T-helper 2 cell treated with Interferon-gamma antibody and Interleukin-4, amounts not matched to agents 100 ng/mL and 5 ng/mL, for 36 hours (primary cell): ENCODE measurements around the gene NPBWR2. TPM values are rescaled to one million over a fixed set of nuclear protein-coding genes. Genes with fewer than 3 reads are reported as not detected.

ENCODE experiments used
- intact Hi-C: fragments of 100-400 bp; cut with micrococcal nuclease; formaldehyde crosslinking; loops from one replicate; pipeline ENCODE4 v1.15.1; 2023
- total RNA-seq: library from RNA; stranded (reverse); gene quantifications from 2 replicates; pipeline ENCODE4 v1.2.3, GENCODE V29; 2022

Gene NPBWR2, protein sequence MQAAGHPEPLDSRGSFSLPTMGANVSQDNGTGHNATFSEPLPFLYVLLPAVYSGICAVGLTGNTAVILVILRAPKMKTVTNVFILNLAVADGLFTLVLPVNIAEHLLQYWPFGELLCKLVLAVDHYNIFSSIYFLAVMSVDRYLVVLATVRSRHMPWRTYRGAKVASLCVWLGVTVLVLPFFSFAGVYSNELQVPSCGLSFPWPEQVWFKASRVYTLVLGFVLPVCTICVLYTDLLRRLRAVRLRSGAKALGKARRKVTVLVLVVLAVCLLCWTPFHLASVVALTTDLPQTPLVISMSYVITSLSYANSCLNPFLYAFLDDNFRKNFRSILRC
- not detected in 2 replicates for total RNA-seq

- intact Hi-C loops, result no loop called here
Observed at GRCh38 chr20:64106981-64107735, at the start of gene NPBWR2. NPBWR2 (minus strand) TSS chr20:64107565; CDS start chr20:64106831, 734 bp downstream.

DNA sequence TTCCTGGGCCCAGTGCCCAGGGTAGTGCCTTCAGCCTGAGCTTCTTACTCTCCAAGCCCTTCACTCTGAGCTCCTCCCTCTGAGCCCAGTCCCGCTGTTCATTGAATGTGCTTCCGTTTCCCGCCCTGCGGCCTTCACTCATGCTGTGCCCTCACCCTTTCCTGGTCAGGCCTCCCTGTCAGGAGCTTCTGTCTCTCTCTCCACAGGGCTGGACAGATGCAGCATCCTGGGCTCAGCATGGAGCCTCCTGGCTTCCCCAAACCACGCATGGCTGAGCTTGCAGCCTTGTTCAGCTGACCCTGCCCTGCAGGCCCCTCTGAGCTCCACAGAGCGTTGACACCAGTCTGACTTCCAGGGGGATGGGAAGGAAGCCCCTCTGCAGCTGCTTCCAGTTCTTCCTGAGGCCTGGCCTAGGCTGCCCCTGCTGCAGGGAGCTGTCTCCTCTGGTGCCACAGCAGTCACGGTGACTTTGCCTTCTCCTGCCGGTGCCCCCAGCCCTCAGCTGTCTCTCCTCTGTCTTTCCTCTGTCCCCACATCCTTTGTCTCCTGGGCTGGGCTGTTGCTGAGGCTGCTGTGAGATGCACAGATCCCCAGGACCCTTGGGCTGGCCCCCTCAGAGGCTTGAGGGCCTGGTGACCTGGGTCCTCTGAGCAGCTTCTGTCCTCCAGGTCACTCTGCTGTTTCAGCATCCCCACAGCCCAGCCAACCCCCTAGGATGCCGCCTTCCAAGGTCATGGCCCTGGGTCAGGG lies 48.9 kb upstream of the NPBWR2 start:
- intact Hi-C loops, result no loop called here

GRCh38 chr20:64155258-64156135 lies 48.1 kb upstream of the NPBWR2 start:
- intact Hi-C loops, result no loop called here

DNA sequence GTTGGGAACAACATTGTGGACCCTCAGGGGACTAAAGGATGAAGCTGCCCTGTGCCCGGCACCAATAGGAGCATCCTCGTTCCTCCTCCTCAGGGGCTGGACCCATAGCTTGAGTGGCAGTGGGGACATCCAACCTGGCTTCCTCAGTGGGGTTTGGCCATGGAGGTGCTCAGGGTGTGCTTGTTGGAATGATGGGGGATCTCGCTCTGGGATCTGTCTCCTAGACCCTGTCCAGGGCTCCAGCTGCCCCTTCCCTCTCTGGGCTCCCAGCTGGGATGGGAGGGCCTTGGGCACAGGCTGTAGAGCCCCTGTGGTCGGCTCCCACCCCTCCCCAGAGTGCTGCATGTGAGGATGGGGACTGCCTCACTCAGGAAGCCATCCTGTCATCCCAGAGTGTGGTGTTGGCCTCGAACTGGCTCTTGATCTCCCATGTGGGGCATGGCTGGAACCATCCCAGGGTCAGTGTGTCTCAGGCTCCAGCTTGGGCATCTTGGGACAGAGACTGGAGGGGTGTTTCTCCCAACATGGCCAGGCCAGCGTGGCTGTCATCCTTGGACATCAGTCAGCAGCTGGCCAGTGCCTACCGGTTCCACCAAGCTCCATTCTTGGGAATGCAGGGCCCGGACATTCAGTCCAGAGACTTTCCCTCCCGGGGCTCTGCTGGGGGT lies 47.4 kb upstream of the NPBWR2 start:
- intact Hi-C loops, result no loop called here

DNA sequence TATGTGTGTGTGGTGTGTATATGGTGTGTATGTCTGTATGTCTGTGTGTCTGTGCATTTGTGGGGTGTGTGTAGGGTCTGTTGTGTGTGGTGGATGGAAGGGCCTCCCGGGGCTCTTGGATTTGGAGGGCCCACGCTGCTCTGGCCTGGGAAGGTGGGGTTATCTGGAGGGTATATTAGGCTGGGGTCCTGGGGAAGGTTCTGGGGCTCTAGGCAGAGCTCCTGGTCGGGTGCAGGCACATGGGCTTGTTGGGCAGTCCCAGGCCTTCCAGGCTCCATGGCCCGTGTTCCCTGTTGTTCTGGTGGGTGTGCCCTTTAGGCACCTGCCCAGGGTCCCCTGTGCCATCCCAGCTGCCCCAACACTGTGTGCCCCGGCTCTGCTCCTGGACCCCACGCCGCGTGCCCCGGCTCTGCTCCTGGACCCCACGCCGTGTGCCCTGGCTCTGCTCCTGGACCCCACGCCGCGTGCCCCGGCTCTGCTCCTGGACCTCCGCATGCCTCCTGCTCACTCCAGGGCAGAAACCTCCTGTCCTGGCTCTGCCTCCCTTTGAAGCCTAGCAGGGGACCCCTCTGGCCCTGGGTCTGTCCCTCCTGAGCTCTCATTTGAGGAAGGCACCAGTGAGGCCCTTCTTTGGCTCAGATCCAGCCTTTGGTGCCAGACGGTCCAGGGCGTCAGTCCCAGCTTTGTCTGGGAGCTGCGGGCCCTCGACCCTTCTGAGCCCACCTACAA lies 46.7 kb upstream of the NPBWR2 start:
- intact Hi-C loops, result no loop called here

DNA sequence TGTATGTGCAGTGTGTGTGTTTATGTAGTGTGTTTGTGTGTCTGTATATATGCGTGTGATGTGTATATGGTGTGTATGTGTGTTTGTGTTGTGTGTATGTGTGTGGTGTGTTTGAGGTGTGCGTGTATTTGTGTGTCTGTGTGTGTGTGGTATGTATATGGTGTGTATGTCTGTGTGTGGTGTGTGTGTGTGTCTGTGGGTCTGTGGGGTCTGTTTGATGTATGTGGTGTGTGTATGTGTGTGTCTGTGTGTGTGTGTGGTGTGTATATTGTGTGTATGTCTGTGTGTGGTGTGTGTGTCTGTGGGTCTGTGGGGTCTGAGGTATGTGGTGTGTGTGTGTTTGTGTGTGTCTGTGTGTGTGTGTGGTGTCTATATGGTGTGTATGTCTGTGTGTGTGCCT lies 46.0 kb upstream of the NPBWR2 start:
- intact Hi-C loops, result no loop called here

DNA sequence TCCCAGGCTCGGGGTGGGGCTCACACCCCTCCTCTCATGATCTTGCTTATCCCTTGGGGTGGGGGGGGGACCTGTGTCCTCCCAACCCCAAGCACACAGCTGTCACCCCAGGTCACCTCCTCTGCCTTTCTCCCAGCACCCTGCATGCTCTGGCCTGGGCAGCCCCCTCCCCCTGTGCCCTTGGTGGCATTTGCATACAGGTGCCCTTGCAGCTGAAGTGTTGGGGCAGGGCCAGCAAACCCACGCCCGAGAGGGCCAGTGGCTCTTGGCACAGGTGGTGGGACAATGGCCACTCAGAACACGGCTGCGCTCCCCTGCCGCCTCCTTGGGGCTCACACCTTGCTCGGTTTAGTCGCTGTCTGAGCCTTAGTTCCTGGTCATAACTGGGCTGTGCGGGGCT lies 45.5 kb upstream of the NPBWR2 start:
- intact Hi-C loops, result no loop called here

DNA sequence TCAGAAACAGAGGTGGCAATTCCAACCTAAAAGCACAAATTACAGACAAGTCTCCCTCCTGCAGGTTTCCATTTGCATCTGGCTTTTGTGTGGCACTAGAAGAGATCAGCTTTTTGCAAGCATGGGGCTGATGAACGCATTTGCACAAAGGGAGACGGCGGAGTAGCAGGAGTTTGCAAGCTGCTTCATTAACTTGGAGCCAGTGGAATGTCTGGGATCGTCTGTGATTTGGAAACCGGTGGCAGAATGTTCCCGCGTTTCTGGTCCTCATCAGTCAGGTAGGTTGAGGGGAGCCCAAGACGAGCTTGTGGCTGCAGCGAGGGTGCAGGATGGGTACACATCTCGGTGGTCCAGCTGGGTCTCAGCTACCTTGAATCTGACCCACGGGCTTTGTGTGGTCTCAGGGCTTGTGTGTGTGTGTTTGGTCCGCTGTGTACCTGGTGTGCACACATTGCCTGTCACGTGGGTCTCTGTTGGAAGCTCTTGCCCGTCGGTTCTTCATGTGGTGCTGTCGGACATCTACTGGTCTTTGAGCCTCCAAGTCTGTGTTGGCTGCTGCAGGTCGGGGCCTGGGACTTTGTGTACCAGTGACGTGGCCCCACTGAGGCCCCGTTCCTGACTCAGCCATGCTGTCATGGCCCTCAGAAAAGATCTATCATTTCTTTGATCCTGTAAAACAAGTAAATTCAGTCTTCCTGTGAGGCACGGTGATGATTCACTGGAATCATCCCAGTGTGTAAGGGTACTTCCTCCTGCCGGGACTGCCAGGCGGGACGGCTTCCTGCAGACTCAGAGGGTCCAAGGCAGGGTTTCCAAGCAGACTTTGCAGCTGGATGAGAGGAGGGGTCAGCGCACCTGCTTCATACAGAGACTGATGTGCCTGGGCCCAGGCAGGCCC lies 44.5 kb upstream of the NPBWR2 start:
- intact Hi-C loops, result no loop called here

GRCh38 chr20:64150756-64151632 lies 43.6 kb upstream of the NPBWR2 start:
- intact Hi-C loops, result no loop called here

- intact Hi-C loops, result no loop called here
Observed at GRCh38 chr20:64149809-64150560, 42.6 kb upstream of the NPBWR2 start.

DNA sequence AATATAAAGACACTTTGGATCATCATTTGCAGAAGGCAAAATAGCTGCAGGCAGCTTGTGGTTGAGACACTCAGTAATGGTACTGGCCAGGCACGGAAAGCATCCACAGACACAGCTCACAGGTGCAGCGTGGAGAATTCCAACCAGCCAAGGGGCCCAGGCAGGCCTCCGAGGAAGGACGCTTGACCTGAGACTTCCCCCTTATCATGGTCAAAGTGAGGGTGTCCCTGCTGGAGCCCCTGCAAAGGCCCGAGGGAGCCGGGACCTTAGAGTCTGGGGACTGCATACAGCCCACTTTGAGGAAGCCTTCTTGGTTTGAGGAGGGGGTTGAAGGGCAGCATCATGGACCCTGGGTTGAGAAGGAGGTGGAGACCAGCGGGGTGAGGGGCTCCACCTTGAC lies 41.8 kb upstream of the NPBWR2 start:
- intact Hi-C loops, result no loop called here

GRCh38 chr20:64148581-64148980 lies 41.2 kb upstream of the NPBWR2 start:
- intact Hi-C loops, result no loop called here

DNA sequence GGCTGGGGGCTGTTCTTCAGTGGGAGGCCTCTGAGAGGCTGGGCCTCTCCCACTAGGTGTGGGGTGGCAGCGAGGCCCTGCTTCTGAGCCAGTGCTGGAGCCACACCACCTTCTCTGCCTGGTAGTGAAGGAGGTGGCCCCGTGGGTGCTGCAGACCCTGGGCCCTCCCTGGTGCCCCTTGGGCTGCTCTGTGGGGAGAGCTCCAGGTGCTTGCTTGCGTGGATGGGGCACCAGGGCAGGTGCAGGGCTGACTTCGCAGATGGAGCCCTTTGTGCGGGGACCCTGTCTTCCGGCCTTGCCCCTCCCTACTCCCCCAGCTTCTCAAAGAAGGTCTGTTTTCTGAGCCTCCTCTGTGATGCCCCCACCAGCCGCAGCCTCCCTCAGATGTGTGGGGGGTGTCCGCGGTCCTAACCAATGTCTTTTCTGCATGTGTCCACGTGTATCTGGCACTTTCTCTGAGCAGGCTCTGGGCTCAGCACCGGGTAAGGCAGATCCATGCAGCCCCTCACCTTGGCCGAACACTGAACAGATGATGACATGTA lies 39.6 kb upstream of the NPBWR2 start:
- intact Hi-C loops, result no loop called here

DNA sequence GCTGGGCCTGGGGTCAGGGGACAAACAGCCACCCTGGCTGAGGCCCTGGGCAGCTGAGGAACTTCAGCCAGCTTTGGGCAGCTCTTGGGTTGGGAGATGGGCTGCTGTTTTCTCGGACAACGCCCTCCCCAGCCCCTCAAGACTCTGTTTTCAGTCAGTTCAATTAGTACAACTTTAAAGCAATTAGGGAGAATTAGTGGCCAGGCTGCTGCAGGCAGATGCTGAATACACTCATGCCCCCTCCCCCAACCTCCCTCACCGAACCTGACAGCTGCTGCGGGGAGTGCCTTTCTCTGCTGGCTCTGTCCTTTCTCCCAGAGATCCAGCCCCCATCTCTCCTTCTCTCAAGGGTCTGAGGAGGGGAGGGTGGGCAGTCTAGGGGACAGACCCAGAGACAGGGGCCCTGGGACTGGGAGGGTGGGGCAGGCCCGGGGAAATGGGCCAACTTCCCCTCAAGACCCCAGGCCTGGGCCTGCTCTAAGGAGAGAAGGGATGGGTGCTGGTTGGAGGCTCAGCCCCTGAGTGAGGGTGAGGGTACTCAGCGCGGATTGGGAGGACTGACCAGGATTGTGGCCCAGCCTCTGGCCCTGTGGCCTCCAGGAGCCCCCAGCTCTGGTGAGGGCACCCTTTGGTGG lies 39.1 kb upstream of the NPBWR2 start:
- intact Hi-C loops, result no loop called here

- intact Hi-C loops, result no loop called here
Observed at GRCh38 chr20:64145458-64146300, 38.3 kb upstream of the NPBWR2 start.
